GM23248 (cell line): ENCODE data around the gene ADPGK. TPM values are rescaled to one million over a fixed set of nuclear protein-coding genes. Genes with fewer than 3 reads are reported as not detected.

ENCODE experiments used
- DNase-seq: peaks from one replicate; pipeline ENCODE4 v3.0.0-alpha.2; 2015
- H2AFZ ChIP-seq: fragments of 200-600 bp; sonication (generic); 2 replicates; pipeline ENCODE4 v1.6.1; 2016; ENCODE audit warnings: antibody characterized with exemption
- H3F3A ChIP-seq: fragments of 200-600 bp; sonication (generic); 2 replicates; pipeline ENCODE4 v1.6.1; 2016; ENCODE audit warnings: mild to moderate bottlenecking, antibody characterized with exemption, mixed run types; ENCODE audit not compliant: insufficient read depth
- H3K27ac ChIP-seq: fragments of 200-600 bp; sonication (generic); 2 replicates; pipeline ENCODE4 v1.5.1; 2016; ENCODE audit warnings: mild to moderate bottlenecking
- H3K27me3 ChIP-seq: fragments of 200-600 bp; sonication (generic); replicated peaks from 2 replicates; pipeline ENCODE4 v1.6.1; 2016; ENCODE audit warnings: mild to moderate bottlenecking; ENCODE audit not compliant: insufficient read depth
- H3K36me3 ChIP-seq: fragments of 200-600 bp; sonication (generic); 2 replicates; pipeline ENCODE4 v1.6.1; 2016; ENCODE audit warnings: low read depth, mild to moderate bottlenecking
- H3K4me1 ChIP-seq: fragments of 200-600 bp; sonication (generic); 2 replicates; pipeline ENCODE4 v1.6.1; 2016; ENCODE audit warnings: mild to moderate bottlenecking; ENCODE audit not compliant: insufficient read depth
- H3K4me2 ChIP-seq: fragments of 200-600 bp; sonication (generic); one replicate; pipeline ENCODE4 v1.6.1; 2016; ENCODE audit warnings: mild to moderate bottlenecking; ENCODE audit not compliant: unreplicated experiment
- H3K4me3 ChIP-seq: fragments of 200-600 bp; sonication (generic); 2 replicates; pipeline ENCODE4 v1.5.1; 2016; ENCODE audit warnings: mild to moderate bottlenecking
- H3K79me2 ChIP-seq: fragments of 200-600 bp; sonication (generic); 2 replicates; pipeline ENCODE4 v1.6.1; 2016; ENCODE audit warnings: mild to moderate bottlenecking; ENCODE audit not compliant: insufficient read depth
- H3K9ac ChIP-seq: fragments of 200-600 bp; sonication (generic); 2 replicates; pipeline ENCODE4 v1.6.1; 2016; ENCODE audit warnings: mild to moderate bottlenecking
- H3K9me2 ChIP-seq: fragments of 200-600 bp; sonication (generic); 2 replicates; pipeline ENCODE4 v1.6.1; 2016; ENCODE audit warnings: mixed run types, mild to moderate bottlenecking, moderate library complexity; ENCODE audit not compliant: insufficient read depth
- H3K9me3 ChIP-seq: fragments of 200-600 bp; sonication (generic); one replicate; pipeline ENCODE4 v1.6.1; 2017; ENCODE audit warnings: low read depth
- H4K20me1 ChIP-seq: fragments of 200-600 bp; sonication (generic); 2 replicates; pipeline ENCODE4 v1.6.0; 2016; ENCODE audit not compliant: insufficient read depth
- EZH2 ChIP-seq: fragments of 200-600 bp; sonication (generic); IDR thresholded peaks from 2 replicates; pipeline ENCODE4 v1.6.1; 2018; ENCODE audit warnings: antibody characterized with exemption, mild to moderate bottlenecking; ENCODE audit not compliant: insufficient read depth, poor library complexity, severe bottlenecking
- EZH2phosphoT487 ChIP-seq: fragments of 200-600 bp; sonication (generic); IDR thresholded peaks from 2 replicates; pipeline ENCODE4 v1.6.1; 2018; ENCODE audit warnings: antibody characterized with exemption, moderate library complexity, mild to moderate bottlenecking, low read depth; ENCODE audit not compliant: insufficient read depth
- WGBS, 2 experiments: methylation state at CpG; one replicate each; pipeline ENCODE4 v1.1.6; 2015 to 2017; ENCODE audit warnings: low lambda C conversion rate in 2 of 2, low coverage in 1 of 2; ENCODE audit errors: missing lambda C conversion rate in 2 of 2; 5-methylcytosine and 5-hydroxymethylcytosine counted together
- in situ Hi-C: fragments of 300-500 bp; cut with MboI; formaldehyde crosslinking; loops from 2 replicates; pipeline ENCODE4 v1.15.0; 2020
- polyA plus RNA-seq: library from polyadenylated mRNA; unstranded; fragments of >200 nt; fragmentation: Nextera tagmentation; extraction: Ambion mirVana; gene quantifications from 2 replicates; pipeline ENCODE4 v1.2.1, GENCODE V29; 2016
- total RNA-seq: library from RNA; depleted of rRNA; stranded (reverse); fragments of >200 nt; shearing (Covaris generic); gene quantifications from 2 replicates; pipeline ENCODE4 v1.2.3, GENCODE V29; 2014; rRNA removed

Gene ADPGK
- total and polyA plus RNA-seq, 2 experiments from 2014 or later: 50.5 to 66.6 TPM

GRCh38 chr15:72706266-72706665 lies 77.3 kb downstream of the ADPGK start:
- 91 to 92% methylated on average over 11 of the region's 11 CpGs for WGBS, 2 experiments
- in situ Hi-C loops: no loop called here
- Histone ChIP-seq H3K9me2 (no peaks in the 10 kb centered on the region), H3K4me3 (no peak overlapping the region), H3F3A (peaks cover 9% of the 10 kb centered on the region), H3K9ac (no peak overlapping the region), H3K79me2 (peaks cover 23% of the 10 kb centered on the region; the same call in 1 of the 2 replicates), H3K36me3 (no peaks in the 10 kb centered on the region), H3K9me3 (no peaks in the 10 kb centered on the region), H4K20me1 (no peaks in the 10 kb centered on the region), H2AFZ (no peak overlapping the region), H3K4me2 (no peak overlapping the region), H3K4me1 (peaks cover 10% of the 10 kb centered on the region), H3K27ac (no peak overlapping the region), H3K27me3 (no peaks in the 10 kb centered on the region)
- no peak for DNase-seq
- TF ChIP-seq EZH2phosphoT487 (no peak), EZH2 (no peak)

Other genes with a start within 250 kb of the ADPGK start
- not detected in 2 replicates for gene GOLGA6B, start 129.1 kb downstream of the ADPGK start, total RNA-seq
- not detected in 2 replicates for gene GOLGA6B, start 129.1 kb downstream of the ADPGK start, polyA plus RNA-seq
- not detected in 2 replicates for gene HIGD2B, start 97.6 kb downstream of the ADPGK start, total RNA-seq
- not detected in 2 replicates for gene HIGD2B, start 97.6 kb downstream of the ADPGK start, polyA plus RNA-seq
- gene BBS4, start 97.6 kb downstream of the ADPGK start, total RNA-seq: 13.4 and 15.7 TPM in 2 replicates
- 19.4 and 20.9 TPM in 2 replicates for gene BBS4, start 97.6 kb downstream of the ADPGK start, polyA plus RNA-seq